Activated T-helper 1 cell treated with Interleukin-2 at 50 U/mL for 16 hours (primary cell): ENCODE measurements around the gene TRAF5.
A peak's percentile ranks its signal among the peaks of the same experiment; 100 is the strongest.
"Not testable (repeated sequence)": the region's sequence is repeated elsewhere in the genome, so short reads cannot be mapped to it uniquely, and the experiment has no call there.

Experiments
- DNase-seq: peaks from one replicate; pipeline ENCODE4 v3.0.0-alpha.2; 2020; ENCODE audit warnings: low read depth

TRAF5 gene

GRCh38 chr1:211326528-211327345 is at the start of gene TRAF5:
TRAF5 (plus strand) TSS chr1:211326833; CDS start chr1:211353240, 26,407 bp downstream.
- DNase-seq = no peak

- DNase-seq = no peak
Measured at GRCh38 chr1:211279340-211279739, 47.3 kb upstream of the TRAF5 start.

- no peak for DNase-seq
Measured at GRCh38 chr1:211280910-211281309, 45.7 kb upstream of the TRAF5 start.

GRCh38 chr1:211281320-211282022 is 45.2 kb upstream of the TRAF5 start:
- DNase-seq = no peak

GRCh38 chr1:211282023-211282373 is 44.6 kb upstream of the TRAF5 start:
- no peak for DNase-seq

- DNase-seq = no peak
Measured at GRCh38 chr1:211285196-211285595, 41.4 kb upstream of the TRAF5 start.

GRCh38 chr1:211287218-211287617 is 39.4 kb upstream of the TRAF5 start:
- DNase-seq = no peak

GRCh38 chr1:211292411-211292810 is 34.2 kb upstream of the TRAF5 start:
- no peak for DNase-seq

- no peak for DNase-seq
Measured at GRCh38 chr1:211296396-211296795, 30.2 kb upstream of the TRAF5 start.

- no peak for DNase-seq
Measured at GRCh38 chr1:211305044-211305443, 21.6 kb upstream of the TRAF5 start.

- no peak for DNase-seq
Measured at GRCh38 chr1:211309617-211310016, 17.0 kb upstream of the TRAF5 start.

- DNase-seq = no peak
Measured at GRCh38 chr1:211313392-211313791, 13.2 kb upstream of the TRAF5 start.

- DNase-seq = no peak
Measured at GRCh38 chr1:211318576-211319280, 7.9 kb upstream of the TRAF5 start.

- DNase-seq = no peak
Measured at GRCh38 chr1:211319892-211320291, 6.7 kb upstream of the TRAF5 start.

GRCh38 chr1:211320980-211321379 is 5.7 kb upstream of the TRAF5 start:
- DNase-seq = no peak

GRCh38 chr1:211321646-211322045 is 5.0 kb upstream of the TRAF5 start:
- DNase-seq = not testable (repeated sequence)

- peak; percentile 46 for DNase-seq
Measured at GRCh38 chr1:211323156-211324063, 3.2 kb upstream of the TRAF5 start.

GRCh38 chr1:211324992-211325775 is 1.4 kb upstream of the TRAF5 start:
- no peak for DNase-seq

- no peak for DNase-seq
Measured at GRCh38 chr1:211326140-211326527, 499 bp upstream of the TRAF5 start.

GRCh38 chr1:211327346-211327921 is 801 bp downstream of the TRAF5 start:
- DNase-seq = no peak
